ENCODE results near the gene EME1. TPM values are rescaled to one million over a fixed set of nuclear protein-coding genes. Genes with fewer than 3 reads are reported as not detected.

Gene EME1
- polyA plus RNA-seq, 1 donor from 2014 or later = not detected

- Mint-ChIP-seq H3K27me3 (no peaks in the 10 kb centered on the region), H3K4me3 (no peak overlapping the region), H3K9me3 (no peaks in the 10 kb centered on the region), H3K27ac (no peak overlapping the region), H3K4me1 (peaks cover 21 to 31% (median 26%) of the 10 kb centered on the region in 3 donors), H3K36me3 (peaks cover 5% of the 10 kb centered on the region)
These were observed 56.8 kb downstream of the EME1 start for GRCh38 chr17:50429793-50430192.

Other genes starting within 250 kb of the EME1 start
- 0.15 TPM for gene SAMD14, start 243.1 kb upstream of the EME1 start, polyA plus RNA-seq
- 4.2 TPM for gene PPP1R9B, start 222.6 kb upstream of the EME1 start, polyA plus RNA-seq
- 2.9 TPM for gene SGCA, start 207.2 kb upstream of the EME1 start, polyA plus RNA-seq
- gene COL1A1, start 171.6 kb upstream of the EME1 start, polyA plus RNA-seq = 0.74 TPM
- gene TMEM92, start 98.8 kb upstream of the EME1 start, polyA plus RNA-seq = not detected
- gene XYLT2, start 27.1 kb upstream of the EME1 start, polyA plus RNA-seq = 13.9 TPM
- 62.5 TPM for gene MRPL27, start within 50 bp of the EME1 start, polyA plus RNA-seq
- gene LRRC59, start 24.3 kb downstream of the EME1 start, polyA plus RNA-seq = 22.6 TPM
- gene ACSF2, start 53.0 kb downstream of the EME1 start, polyA plus RNA-seq = 28.6 TPM
- gene CHAD, start 95.7 kb downstream of the EME1 start, polyA plus RNA-seq = 41.9 TPM
- gene RSAD1, start 105.6 kb downstream of the EME1 start, polyA plus RNA-seq = 54.4 TPM
- 1.3 TPM for gene MYCBPAP, start 135.2 kb downstream of the EME1 start, polyA plus RNA-seq
- gene EPN3, start 159.5 kb downstream of the EME1 start, polyA plus RNA-seq = not detected
- gene SPATA20, start 173.9 kb downstream of the EME1 start, polyA plus RNA-seq = 12.8 TPM
- not detected for gene CACNA1G, start 187.5 kb downstream of the EME1 start, polyA plus RNA-seq

All from IgD-negative memory B cell (primary cell).